ENCODE results near the gene SYCP1.
A peak's percentile ranks its signal among the peaks of the same experiment; 100 is the strongest.

Gene SYCP1

GRCh38 chr1:114926607-114927006 is 71.9 kb downstream of the SYCP1 start:
- H3K27me3 ChIP-seq (ENCODE audit: insufficient read depth, low read depth, severe bottlenecking) = no peaks in the 10 kb centered on the region

GRCh38 chr1:114927401-114927800 is 72.7 kb downstream of the SYCP1 start:
- TF ChIP-seq CTCF (IDR thresholded peaks at IDR 0.05; ENCODE audit: low read depth, low read length) = no peak

More at GRCh38 chr1:114926607-114927006, 71.9 kb downstream of the SYCP1 start:
- Histone ChIP-seq H3K4me3 (ENCODE audit: low read depth, low read length) (no peak overlapping the region), H3K27ac (no peak overlapping the region), H3K9me3 (ENCODE audit: severe bottlenecking) (no peaks in the 10 kb centered on the region), H3K36me3 (no peaks in the 10 kb centered on the region)
- no peak for TF ChIP-seq CTCF (IDR thresholded peaks at IDR 0.05; ENCODE audit: low read depth, low read length)
- DNase-seq = no peak

GRCh38 chr1:114956570-114956969 is 101.9 kb downstream of the SYCP1 start:
- H3K4me3 ChIP-seq (ENCODE audit: low read depth, low read length) = no peak overlapping the region
- no peaks in the 10 kb centered on the region for H3K36me3 ChIP-seq
- peak; percentile 90 for TF ChIP-seq CTCF (IDR thresholded peaks at IDR 0.05; ENCODE audit: low read depth, low read length)
- no peak overlapping the region for H3K27ac ChIP-seq
- DNase-seq = peak; percentile 43
- no peaks in the 10 kb centered on the region for H3K9me3 ChIP-seq (ENCODE audit: severe bottlenecking)
- H3K27me3 ChIP-seq (ENCODE audit: insufficient read depth, low read depth, severe bottlenecking) = no peaks in the 10 kb centered on the region

More at GRCh38 chr1:114927401-114927800, 72.7 kb downstream of the SYCP1 start:
- no peaks in the 10 kb centered on the region for H3K27me3 ChIP-seq (ENCODE audit: insufficient read depth, low read depth, severe bottlenecking)
- H3K27ac ChIP-seq = no peak overlapping the region
- H3K9me3 ChIP-seq (ENCODE audit: severe bottlenecking) = peaks cover 2% of the 10 kb centered on the region
- H3K36me3 ChIP-seq = no peaks in the 10 kb centered on the region
- no peak overlapping the region for H3K4me3 ChIP-seq (ENCODE audit: low read depth, low read length)
- DNase-seq = no peak

GRCh38 chr1:114959423-114959822 is 104.8 kb downstream of the SYCP1 start:
- H3K36me3 ChIP-seq = no peaks in the 10 kb centered on the region

GRCh38 chr1:114976891-114977290 is 122.2 kb downstream of the SYCP1 start:
- no peaks in the 10 kb centered on the region for H3K9me3 ChIP-seq (ENCODE audit: severe bottlenecking)
- H3K27ac ChIP-seq = no peak overlapping the region
- no peak overlapping the region for H3K4me3 ChIP-seq (ENCODE audit: low read depth, low read length)
- no peak for DNase-seq
- TF ChIP-seq CTCF (IDR thresholded peaks at IDR 0.05; ENCODE audit: low read depth, low read length) = no peak
- H3K36me3 ChIP-seq = no peaks in the 10 kb centered on the region
- H3K27me3 ChIP-seq (ENCODE audit: insufficient read depth, low read depth, severe bottlenecking) = no peaks in the 10 kb centered on the region

More at GRCh38 chr1:114959423-114959822, 104.8 kb downstream of the SYCP1 start:
- no peak overlapping the region for H3K27ac ChIP-seq
- no peak overlapping the region for H3K4me3 ChIP-seq (ENCODE audit: low read depth, low read length)
- no peak for DNase-seq
- no peaks in the 10 kb centered on the region for H3K27me3 ChIP-seq (ENCODE audit: insufficient read depth, low read depth, severe bottlenecking)
- H3K9me3 ChIP-seq (ENCODE audit: severe bottlenecking) = no peaks in the 10 kb centered on the region
- no peak for TF ChIP-seq CTCF (IDR thresholded peaks at IDR 0.05; ENCODE audit: low read depth, low read length)

- peak; percentile 61; the same call in 1 of the 2 replicates for TF ChIP-seq CTCF (IDR thresholded peaks at IDR 0.05; ENCODE audit: low read depth, low read length)
- Histone ChIP-seq H3K4me3 (ENCODE audit: low read depth, low read length) (no peak overlapping the region), H3K27me3 (ENCODE audit: insufficient read depth, low read depth, severe bottlenecking) (no peaks in the 10 kb centered on the region), H3K36me3 (no peaks in the 10 kb centered on the region), H3K27ac (no peak overlapping the region), H3K9me3 (ENCODE audit: severe bottlenecking) (no peaks in the 10 kb centered on the region)
- DNase-seq = peak; percentile 65
Measured at GRCh38 chr1:114979278-114979891, 124.7 kb downstream of the SYCP1 start.

All from WERI-Rb-1 (cell line).